GM18505 (cell line): ENCODE results near the gene ZNF708.
"Not testable (repeated sequence)": the region's sequence is repeated elsewhere in the genome, so short reads cannot be mapped to it uniquely, and the experiment has no call there.

Experiments
- ATAC-seq: cut with Tn5 transposase; IDR thresholded peaks from one replicate; pipeline ENCODE4 v1.9.1; 2021; ENCODE audit not compliant: unreplicated experiment
- POLR2A ChIP-seq: IDR thresholded peaks from 4 replicates; pipeline ENCODE4 v1.6.1; 2011; ENCODE audit warnings: borderline replicate concordance; ENCODE audit not compliant: insufficient read depth, insufficient read length; ENCODE audit errors: extremely low read depth

The ZNF708 gene

GRCh38 chr19:21328885-21329605, at the start of gene ZNF708:
ZNF708 (minus strand) TSS chr19:21329410; CDS start chr19:21329212, 198 bp downstream.
- peak; percentile 94 for TF ChIP-seq POLR2A

GRCh38 chr19:21362291-21362690, 33.1 kb upstream of the ZNF708 start:
- ATAC-seq = no peak
- no peak for TF ChIP-seq POLR2A

More at GRCh38 chr19:21328885-21329605, at the start of gene ZNF708:
- ATAC-seq = peak; percentile 100

DNA sequence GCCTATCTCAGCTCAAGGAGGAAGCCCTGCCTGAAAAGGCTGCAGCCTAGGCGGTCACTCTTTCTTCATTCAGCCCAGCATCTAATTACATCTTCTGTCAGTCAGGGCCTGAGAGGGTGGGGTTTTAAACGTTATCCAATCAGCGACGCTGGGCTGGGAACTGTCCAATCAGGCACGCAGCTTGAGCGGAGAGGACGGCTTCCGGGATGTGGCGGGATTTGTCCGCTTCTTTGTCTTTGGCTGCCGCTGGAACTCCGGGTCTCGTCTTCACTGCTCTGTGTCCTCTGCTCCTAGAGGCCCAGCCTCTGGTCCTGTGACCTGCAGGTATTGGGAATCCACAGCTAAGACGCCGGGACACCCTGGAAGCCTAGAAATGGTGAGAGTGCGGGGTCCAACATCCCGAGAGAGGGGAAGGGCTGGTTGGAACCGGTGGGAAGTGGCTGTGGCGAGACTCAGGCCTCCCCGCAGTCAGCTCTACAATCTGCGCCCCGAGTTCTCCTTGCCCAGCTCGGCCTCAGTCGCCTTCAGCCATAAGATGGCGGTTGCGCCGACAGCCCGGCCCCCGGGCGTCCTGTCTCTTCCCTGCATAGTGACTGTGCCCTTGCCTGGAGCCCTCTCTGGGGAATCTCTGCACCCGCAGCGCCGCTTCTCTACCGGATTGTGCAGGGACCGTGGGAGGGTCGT, 29.7 kb upstream of the ZNF708 start, which contains the start of gene ZNF738:
Gene ZNF738 (plus strand): TSS at position 233 of the 684 bp plus-strand sequence. CDS start 141 bp downstream, at position 374.
- ATAC-seq = peak; percentile 95
- peak; percentile 77 for TF ChIP-seq POLR2A

DNA sequence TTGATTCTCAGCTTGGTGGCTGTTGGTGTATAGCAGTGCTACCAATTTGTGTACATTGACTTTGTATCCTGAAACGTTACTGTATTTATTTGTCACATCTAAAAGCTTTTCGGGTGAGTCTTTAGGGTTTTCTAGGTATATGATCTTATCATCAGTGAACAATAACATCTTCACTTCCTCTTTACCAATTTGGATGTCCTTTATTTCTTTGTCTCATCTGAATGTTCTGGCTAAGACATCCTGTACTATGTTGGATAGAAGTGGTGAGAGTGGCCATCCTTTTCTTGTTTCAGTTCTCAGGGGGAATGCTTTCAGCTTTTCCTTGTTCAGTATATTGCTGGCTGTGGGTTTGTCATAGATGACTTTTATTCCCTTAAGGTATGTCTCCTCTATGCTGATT, 23.6 kb upstream of the ZNF708 start:
- TF ChIP-seq POLR2A = no peak
- no peak for ATAC-seq

DNA sequence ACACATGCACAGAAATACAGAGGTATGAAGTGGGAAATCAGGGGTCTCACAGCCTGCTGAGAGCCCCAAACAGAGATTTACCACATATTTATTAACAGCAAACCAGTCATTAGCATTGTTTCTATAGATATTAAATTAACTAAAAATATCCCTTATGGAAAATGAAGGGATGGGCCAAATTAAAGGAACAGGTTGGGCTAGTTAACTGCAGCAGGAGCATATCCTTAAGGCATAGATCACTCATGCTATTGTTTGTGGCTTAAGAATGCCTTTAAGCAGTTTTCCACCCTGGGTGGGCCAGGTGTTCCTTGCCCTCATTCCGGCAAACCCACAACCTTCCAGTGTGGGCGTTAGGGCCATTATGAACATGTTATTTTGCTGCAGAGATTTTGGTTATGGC, 15.6 kb upstream of the ZNF708 start:
- ATAC-seq = not testable (repeated sequence)

- no peak for TF ChIP-seq POLR2A
- no peak for ATAC-seq
Observed at GRCh38 chr19:21335721-21336120, 6.5 kb upstream of the ZNF708 start.

DNA sequence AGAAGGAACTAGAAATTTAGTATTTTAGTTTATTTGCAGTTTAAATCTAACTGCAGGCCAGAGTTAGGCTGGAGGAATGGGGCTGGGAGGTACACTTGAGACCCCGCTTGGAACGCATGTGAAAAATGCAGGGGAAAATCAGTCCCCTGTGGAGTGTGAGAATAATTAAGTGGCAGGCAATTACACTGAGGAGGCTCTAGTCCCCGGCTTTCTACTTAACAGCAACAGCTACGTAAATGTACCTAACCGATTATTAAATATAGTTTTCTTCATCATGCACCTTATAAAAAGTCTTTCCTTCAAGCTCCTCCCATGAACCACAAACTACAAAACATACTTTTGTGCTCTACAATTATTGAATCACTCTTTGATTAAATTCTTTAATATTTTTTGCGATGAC, 804 bp downstream of the ZNF708 start:
- TF ChIP-seq POLR2A = no peak
- ATAC-seq = no peak

DNA sequence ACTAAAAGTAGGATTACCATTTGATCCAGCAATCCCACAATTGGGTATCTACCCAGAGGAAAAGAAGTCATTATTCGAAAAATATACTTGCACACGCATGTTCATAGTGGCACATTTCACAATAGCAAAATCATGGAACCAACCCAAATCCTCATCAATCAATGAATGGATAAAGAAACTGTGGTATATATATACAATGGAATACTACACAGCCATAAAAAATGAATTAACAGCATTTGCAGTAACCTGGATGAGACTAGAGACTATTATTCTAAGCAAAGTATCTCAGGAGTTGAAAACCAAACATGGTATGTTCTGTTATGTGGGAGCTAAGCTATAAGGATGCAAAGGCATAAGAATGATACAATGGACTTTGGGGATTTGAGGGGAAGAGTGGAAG, 3.0 kb downstream of the ZNF708 start:
- no peak for ATAC-seq
- TF ChIP-seq POLR2A = no peak

DNA sequence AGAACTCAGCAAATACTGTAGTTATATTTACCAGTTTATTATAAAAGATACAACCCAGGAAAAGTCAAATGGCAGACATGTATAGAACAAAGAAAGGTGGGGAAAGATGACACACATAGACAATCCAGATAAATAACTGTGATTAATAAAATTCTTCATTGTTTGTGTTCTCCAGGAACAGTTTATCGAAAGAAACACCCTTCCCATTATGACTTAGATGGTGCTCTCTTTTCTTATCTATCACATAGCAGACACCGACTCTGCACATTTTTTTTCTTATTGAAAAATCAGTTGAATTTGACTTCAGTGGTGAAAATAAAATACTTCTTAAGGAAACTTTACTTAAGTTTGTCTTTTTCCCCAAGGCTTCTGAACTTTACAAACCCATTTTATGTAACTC, 6.2 kb downstream of the ZNF708 start:
- TF ChIP-seq POLR2A = no peak
- ATAC-seq = no peak

DNA sequence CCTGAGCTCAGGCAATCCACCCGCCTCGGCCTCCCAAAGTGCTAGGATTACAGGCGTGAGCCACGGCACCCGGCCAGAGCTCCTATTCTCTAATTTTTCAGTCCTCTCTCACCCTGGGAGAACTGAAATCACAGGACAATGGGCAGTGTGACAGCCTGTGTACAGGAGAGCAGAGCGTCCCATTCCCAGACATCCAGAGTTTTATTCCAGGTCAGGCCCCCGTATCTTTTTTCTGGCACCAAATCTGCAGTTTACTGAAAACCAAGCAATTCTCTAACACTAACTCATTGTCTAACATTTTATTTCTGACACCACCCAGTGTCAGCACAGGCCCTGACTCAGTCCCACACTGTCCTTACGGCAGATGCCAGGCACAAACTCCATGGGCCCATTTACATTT, 6.7 kb downstream of the ZNF708 start:
- TF ChIP-seq POLR2A = no peak
- ATAC-seq = no peak

DNA sequence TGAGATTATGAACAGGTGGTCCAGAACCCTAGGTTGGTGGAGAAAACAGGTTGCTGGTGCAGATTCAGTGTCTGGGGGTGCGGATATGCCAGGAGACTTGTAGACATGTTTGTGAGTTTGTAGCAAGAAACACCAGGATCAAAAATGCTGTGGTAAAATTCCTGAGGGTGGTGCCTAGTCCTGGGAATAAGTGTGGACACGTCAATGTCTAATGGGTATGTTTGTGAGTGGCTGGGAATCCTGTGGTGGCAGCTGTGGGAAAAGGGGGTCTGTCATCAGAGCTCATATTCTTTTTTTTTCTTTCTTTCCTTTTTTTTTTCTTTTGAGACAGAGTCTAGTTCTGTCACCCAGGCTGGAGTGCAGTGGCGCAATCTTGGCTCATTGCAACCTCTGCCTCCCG, 7.2 kb downstream of the ZNF708 start:
- no peak for ATAC-seq
- no peak for TF ChIP-seq POLR2A

GRCh38 chr19:21321134-21321533, 8.1 kb downstream of the ZNF708 start:
- no peak for TF ChIP-seq POLR2A
- no peak for ATAC-seq

- no peak for TF ChIP-seq POLR2A
- no peak for ATAC-seq
Observed at GRCh38 chr19:21317821-21318220, 11.4 kb downstream of the ZNF708 start.

- no peak for ATAC-seq
- no peak for TF ChIP-seq POLR2A
Observed at GRCh38 chr19:21314676-21315075, 14.5 kb downstream of the ZNF708 start.

DNA sequence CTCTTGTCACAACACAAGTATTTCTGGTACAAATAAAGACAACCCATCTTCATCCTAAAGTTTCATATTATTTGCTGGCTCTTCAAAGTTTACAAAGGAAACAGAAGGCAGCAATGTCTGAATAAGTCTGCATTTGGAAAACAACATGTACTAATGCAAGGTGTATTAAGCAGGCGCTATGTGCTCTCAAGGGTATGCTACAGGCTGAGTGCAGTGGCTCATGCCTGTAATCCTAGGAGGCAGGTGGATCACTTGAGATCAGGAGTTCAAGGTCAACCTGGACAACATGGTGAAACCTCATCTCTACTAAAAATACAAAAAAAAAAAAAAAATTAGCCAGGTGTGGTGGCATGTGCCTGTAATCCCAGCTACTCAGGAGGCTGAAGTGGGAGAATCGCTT, 16.4 kb downstream of the ZNF708 start:
- not testable (repeated sequence) for ATAC-seq
